ENCODE measurements around the gene CUEDC2.

Gene CUEDC2

DNA sequence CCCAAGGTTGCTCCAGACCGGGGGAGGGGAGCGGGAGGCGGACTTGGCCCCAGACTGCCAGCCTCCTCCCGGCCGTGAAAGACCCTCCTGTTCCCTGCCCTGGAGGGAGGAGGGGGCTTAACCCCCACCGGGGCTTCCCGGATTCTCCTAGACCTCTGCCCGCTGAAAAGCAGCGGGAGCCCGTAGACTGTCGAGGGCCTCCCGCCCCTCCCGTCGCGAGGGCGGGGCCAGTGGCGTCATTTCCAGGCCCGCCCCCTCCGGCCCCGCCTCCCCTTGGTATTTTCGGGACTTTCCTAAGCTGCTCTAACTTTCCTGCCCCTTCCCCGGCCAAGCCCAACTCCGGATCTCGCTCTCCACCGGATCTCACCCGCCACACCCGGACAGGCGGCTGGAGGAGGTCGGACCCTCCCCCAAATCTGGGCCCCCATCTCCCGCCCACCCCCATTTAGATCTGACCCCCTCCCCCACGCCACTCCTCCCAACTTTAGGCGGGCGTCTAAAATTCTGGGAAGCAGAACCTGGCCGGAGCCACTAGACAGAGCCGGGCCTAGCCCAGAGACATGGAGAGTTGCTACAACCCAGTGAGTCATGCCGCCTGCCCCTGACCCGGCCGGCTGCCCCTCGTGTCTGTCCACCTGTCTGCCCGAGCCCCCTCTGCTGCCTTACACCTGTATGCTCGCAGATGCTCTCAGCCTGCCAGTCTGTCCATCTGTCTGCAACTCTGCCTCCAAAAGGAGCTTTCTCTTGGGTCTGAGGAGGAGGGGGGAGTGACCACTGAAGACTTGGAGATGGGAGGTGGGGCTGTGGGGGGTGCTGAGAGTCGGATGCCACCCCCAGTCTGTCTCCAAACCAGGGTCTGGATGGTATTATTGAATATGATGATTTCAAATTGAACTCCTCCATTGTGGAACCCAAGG lies 36.7 kb downstream of the CUEDC2 start, which contains the start of gene NFKB2:
TSS of gene NFKB2 (plus strand) at position 306 of the 917 bp plus-strand sequence. CDS start at position 561, 255 bp downstream.
- peak; percentile 53 to 73 for DNase-seq

GRCh38 chr10:102394801-102395399 lies 37.5 kb downstream of the CUEDC2 start:
- DNase-seq: no peak

- DNase-seq: peak; percentile 78 to 87
Measured at GRCh38 chr10:102394079-102394800, 38.1 kb downstream of the CUEDC2 start.

DNA sequence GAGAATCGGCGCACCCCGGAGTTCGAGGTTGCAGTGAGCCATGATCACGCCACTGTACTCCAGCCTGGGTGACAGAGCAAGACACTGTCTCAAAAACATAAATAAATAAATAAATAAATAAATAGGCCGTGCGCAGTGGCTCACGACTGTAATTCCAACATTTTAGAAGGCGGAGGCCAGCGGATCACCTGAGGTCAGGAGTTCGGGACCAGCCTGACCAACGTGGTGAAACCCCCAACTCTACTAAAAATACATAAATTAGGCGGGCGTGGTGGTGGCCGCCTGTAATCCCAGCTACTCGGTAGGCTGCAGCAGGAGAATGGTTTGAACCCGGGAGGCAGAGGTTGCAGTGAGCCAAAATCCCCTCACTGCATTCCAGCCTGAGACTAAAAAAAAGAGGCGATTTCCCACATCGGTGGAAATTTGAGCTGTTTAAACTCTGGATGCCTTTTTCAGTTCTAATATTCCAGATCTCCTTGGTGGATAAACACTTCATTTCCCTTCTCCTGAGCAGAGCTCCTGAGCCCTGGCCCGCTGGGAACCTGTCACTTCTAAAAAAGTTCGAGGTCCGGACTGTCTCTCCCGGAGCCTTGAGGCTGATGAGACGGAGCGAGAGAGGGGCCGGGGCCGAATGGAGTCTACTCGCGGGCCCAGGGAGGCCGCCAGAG lies 38.8 kb downstream of the CUEDC2 start:
- no peak for DNase-seq

- no peak for DNase-seq
Measured at GRCh38 chr10:102392306-102392705, 40.1 kb downstream of the CUEDC2 start.

GRCh38 chr10:102389894-102390293 lies 42.5 kb downstream of the CUEDC2 start:
- no peak for DNase-seq

GRCh38 chr10:102384606-102385429 lies 47.6 kb downstream of the CUEDC2 start:
- no peak for DNase-seq

DNA sequence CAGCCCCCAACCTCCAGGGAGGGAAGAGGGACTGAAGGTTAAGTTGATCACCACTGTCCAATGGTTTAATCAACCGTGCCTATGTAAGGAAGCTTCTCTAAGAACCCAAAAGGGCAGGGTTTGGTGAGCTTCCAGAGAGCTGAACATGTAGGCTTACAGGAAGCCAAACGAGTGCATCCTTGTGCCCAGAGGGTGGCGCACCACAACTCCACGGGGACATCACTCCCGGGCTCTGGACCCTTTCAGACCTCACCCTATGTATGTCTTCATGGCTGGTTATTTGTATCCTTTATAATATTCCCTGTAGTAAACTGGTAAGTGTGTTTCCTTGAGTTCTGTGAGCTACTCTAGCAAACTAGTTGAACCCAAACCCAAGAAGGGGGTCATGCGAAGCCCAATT lies 48.3 kb downstream of the CUEDC2 start:
- DNase-seq: no peak

- no peak for DNase-seq
Measured at GRCh38 chr10:102382871-102383270, 49.5 kb downstream of the CUEDC2 start.

GRCh38 chr10:102381983-102382382 lies 50.4 kb downstream of the CUEDC2 start:
- no peak for DNase-seq

DNA sequence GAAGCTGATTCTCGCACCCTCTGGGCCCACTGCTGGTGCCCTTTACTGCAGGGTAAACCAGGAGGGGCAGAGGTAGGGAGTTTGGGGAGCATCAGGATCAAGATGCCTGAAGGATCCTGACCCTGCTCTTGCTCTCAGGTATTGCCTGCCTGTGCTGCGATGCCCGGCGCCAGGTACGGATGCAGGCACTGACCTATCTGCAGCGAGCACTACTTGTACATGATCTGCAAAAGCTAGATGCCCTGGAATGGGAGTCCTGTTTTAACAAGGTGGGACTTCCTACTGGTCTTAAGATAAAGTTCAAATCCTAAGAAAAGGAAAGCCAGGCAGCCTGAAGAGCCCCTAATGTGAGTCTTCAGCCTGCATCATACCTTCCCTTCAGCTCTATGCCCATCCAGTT lies 53.0 kb downstream of the CUEDC2 start:
- no peak for DNase-seq

DNA sequence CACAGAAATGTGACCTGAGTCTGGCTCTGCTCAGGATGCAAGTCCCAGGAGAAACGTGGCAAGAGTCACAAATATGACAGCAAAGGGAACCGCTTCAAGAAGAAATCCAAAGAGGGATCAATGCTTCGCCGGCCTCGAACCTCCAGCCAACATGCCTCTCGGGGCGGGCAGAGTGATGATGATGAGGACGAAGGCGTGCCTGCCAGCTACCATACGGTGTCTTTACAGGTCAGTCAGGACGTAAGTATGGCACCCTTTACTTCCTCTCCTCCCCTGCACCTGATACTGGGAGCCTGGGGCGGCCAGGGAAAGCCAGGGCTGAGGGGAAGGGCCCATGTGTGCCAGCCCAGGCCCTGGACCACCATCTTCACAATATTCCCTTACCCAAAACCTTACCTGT lies 55.5 kb downstream of the CUEDC2 start:
- DNase-seq: no peak

- no peak for DNase-seq
Measured at GRCh38 chr10:102375867-102376266, 56.5 kb downstream of the CUEDC2 start.

DNA sequence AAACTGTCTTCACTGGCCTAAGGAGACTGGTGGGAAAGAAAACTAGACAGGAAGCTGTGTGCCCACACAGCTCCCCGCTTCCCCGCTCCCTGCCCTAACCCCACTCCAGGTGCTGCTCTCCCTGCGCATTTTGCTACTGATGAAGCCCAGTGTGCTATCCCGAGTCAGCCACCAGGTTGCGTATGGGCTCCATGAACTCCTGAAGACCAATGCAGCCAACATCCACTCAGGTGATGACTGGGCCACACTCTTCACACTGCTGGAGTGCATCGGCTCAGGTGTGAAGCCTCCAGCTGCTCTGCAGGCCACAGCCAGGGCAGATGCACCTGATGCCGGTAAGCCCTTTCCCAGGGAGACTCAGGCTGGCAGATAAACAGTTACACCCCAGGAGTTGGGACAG lies 57.1 kb downstream of the CUEDC2 start:
- DNase-seq: no peak

Data from SW 1271 (cell line).